Daoy (cell line): ENCODE data around the gene PRKAR1B. TPM values are rescaled to one million over a fixed set of nuclear protein-coding genes. Genes with fewer than 3 reads are reported as not detected.

Experiments used
- DNase-seq: peaks from one replicate; pipeline ENCODE4 v3.0.0-alpha.2; 2015; ENCODE audit warnings: low read depth
- total RNA-seq: library from RNA; depleted of rRNA; stranded (reverse); fragments of >200 nt; shearing (Covaris generic); gene quantifications from 2 replicates; pipeline ENCODE4 v1.2.3, GENCODE V29; 2014

PRKAR1B gene
- total RNA-seq, 1 experiment from 2014 or later, result 31.8 TPM

- DNase-seq, result no peak
Measured at GRCh38 chr7:589781-590575, 137.1 kb downstream of the PRKAR1B start.

- DNase-seq, result no peak
Measured at GRCh38 chr7:587767-588166, 139.3 kb downstream of the PRKAR1B start.

GRCh38 chr7:586494-586893 is 140.6 kb downstream of the PRKAR1B start:
- DNase-seq, result no peak

GRCh38 chr7:585873-586272 is 141.2 kb downstream of the PRKAR1B start:
- no peak for DNase-seq

GRCh38 chr7:585229-585711 is 141.8 kb downstream of the PRKAR1B start:
- no peak for DNase-seq

- no peak for DNase-seq
Measured at GRCh38 chr7:584820-585219, 142.3 kb downstream of the PRKAR1B start.

GRCh38 chr7:584122-584465 is 143.0 kb downstream of the PRKAR1B start:
- no peak for DNase-seq

GRCh38 chr7:583410-584121 is 143.5 kb downstream of the PRKAR1B start:
- no peak for DNase-seq

- no peak for DNase-seq
Measured at GRCh38 chr7:582931-583330, 144.2 kb downstream of the PRKAR1B start.

- no peak for DNase-seq
Measured at GRCh38 chr7:582081-582835, 144.8 kb downstream of the PRKAR1B start.

GRCh38 chr7:578386-578785 is 148.7 kb downstream of the PRKAR1B start:
- DNase-seq, result no peak

- DNase-seq, result no peak
Measured at GRCh38 chr7:577741-578370, 149.2 kb downstream of the PRKAR1B start.

- no peak for DNase-seq
Measured at GRCh38 chr7:577278-577665, 149.8 kb downstream of the PRKAR1B start.

GRCh38 chr7:576524-577277 is 150.4 kb downstream of the PRKAR1B start:
- no peak for DNase-seq

- DNase-seq, result no peak
Measured at GRCh38 chr7:575425-576366, 151.4 kb downstream of the PRKAR1B start.

GRCh38 chr7:574661-575395 is 152.3 kb downstream of the PRKAR1B start:
- no peak for DNase-seq

- DNase-seq, result no peak
Measured at GRCh38 chr7:573933-574381, 153.1 kb downstream of the PRKAR1B start.

GRCh38 chr7:573269-573932 is 153.7 kb downstream of the PRKAR1B start:
- no peak for DNase-seq
